KMS-11 (cell line): ENCODE results near the gene PLXNA2.

Experiments used
- H2AFZ ChIP-seq: fragments of 200-600 bp; sonication (generic); 2 replicates; pipeline ENCODE4 v1.6.1; 2016; ENCODE audit warnings: antibody characterized with exemption, mixed run types, low read depth
- H3K27ac ChIP-seq: fragments of 200-600 bp; sonication (generic); 2 replicates; pipeline ENCODE4 v1.6.1; 2016; ENCODE audit warnings: mild to moderate bottlenecking, mixed run types
- H3K27me3 ChIP-seq: fragments of 200-600 bp; sonication (generic); 2 replicates; pipeline ENCODE4 v1.6.1; 2017; ENCODE audit warnings: mild to moderate bottlenecking, low read depth, mixed run types, moderate library complexity; ENCODE audit not compliant: insufficient read depth
- H3K36me3 ChIP-seq: fragments of 200-600 bp; sonication (generic); 2 replicates; pipeline ENCODE4 v1.6.1; 2017; ENCODE audit warnings: mild to moderate bottlenecking, mixed run types; ENCODE audit not compliant: insufficient read depth
- H3K4me1 ChIP-seq: fragments of 200-600 bp; sonication (generic); 2 replicates; pipeline ENCODE4 v1.6.1; 2016; ENCODE audit warnings: mild to moderate bottlenecking, low read depth, mixed run types; ENCODE audit not compliant: poor library complexity, severe bottlenecking
- H3K4me2 ChIP-seq: fragments of 200-600 bp; sonication (generic); 2 replicates; pipeline ENCODE4 v1.7.0; 2016; ENCODE audit warnings: mild to moderate bottlenecking, mixed run types
- H3K4me3 ChIP-seq: fragments of 200-600 bp; sonication (generic); IDR thresholded peaks from 2 replicates; pipeline ENCODE4 v1.6.1; 2017; ENCODE audit warnings: low read depth, low read length, mixed read lengths; ENCODE audit not compliant: insufficient read depth
- H3K79me2 ChIP-seq: fragments of 200-600 bp; sonication (generic); 2 replicates; pipeline ENCODE4 v1.6.1; 2016; ENCODE audit warnings: low read depth, mixed run types; ENCODE audit not compliant: insufficient read depth
- H3K9ac ChIP-seq: fragments of 200-600 bp; sonication (generic); 2 replicates; pipeline ENCODE4 v1.6.1; 2016; ENCODE audit warnings: mild to moderate bottlenecking, mixed run types
- H4K20me1 ChIP-seq: fragments of 200-600 bp; sonication (generic); 2 replicates; pipeline ENCODE4 v1.6.1; 2016; ENCODE audit warnings: mild to moderate bottlenecking, mixed run types; ENCODE audit not compliant: insufficient read depth
- CTCF ChIP-seq: fragments of 200-600 bp; sonication (generic); conservative IDR thresholded peaks from 2 replicates; pipeline ENCODE4 v1.6.1; 2017; ENCODE audit warnings: low read depth, mild to moderate bottlenecking, antibody characterized with exemption, low read length, moderate library complexity, mixed read lengths

The PLXNA2 gene

GRCh38 chr1:208289716-208290115 lies 45.5 kb upstream of the PLXNA2 start:
- Histone ChIP-seq H3K4me1 (no peaks in the 10 kb centered on the region), H3K27ac (no peak overlapping the region), H3K9ac (no peak overlapping the region), H3K27me3 (no peaks in the 10 kb centered on the region), H3K79me2 (no peaks in the 10 kb centered on the region), H3K4me3 (no peak overlapping the region), H4K20me1 (no peaks in the 10 kb centered on the region), H3K36me3 (no peaks in the 10 kb centered on the region), H2AFZ (no peak overlapping the region), H3K4me2 (no peak overlapping the region)
- no peak for TF ChIP-seq CTCF

- no peaks in the 10 kb centered on the region for H3K4me1 ChIP-seq
- no peak overlapping the region for H2AFZ ChIP-seq
- no peak overlapping the region for H3K4me2 ChIP-seq
- H3K36me3 ChIP-seq = no peaks in the 10 kb centered on the region
- H4K20me1 ChIP-seq = no peaks in the 10 kb centered on the region
- H3K9ac ChIP-seq = no peak overlapping the region
- no peaks in the 10 kb centered on the region for H3K27me3 ChIP-seq
- H3K27ac ChIP-seq = no peak overlapping the region
- TF ChIP-seq CTCF = no peak
- H3K4me3 ChIP-seq = no peak overlapping the region
- H3K79me2 ChIP-seq = no peaks in the 10 kb centered on the region
Measured at GRCh38 chr1:208288495-208288894, 44.3 kb upstream of the PLXNA2 start.

- Histone ChIP-seq H3K27me3 (no peaks in the 10 kb centered on the region), H3K79me2 (no peaks in the 10 kb centered on the region), H3K9ac (no peak overlapping the region), H3K4me1 (no peaks in the 10 kb centered on the region), H3K27ac (no peak overlapping the region), H3K4me3 (no peak overlapping the region), H4K20me1 (no peaks in the 10 kb centered on the region), H3K4me2 (no peak overlapping the region), H2AFZ (no peak overlapping the region), H3K36me3 (no peaks in the 10 kb centered on the region)
- no peak for TF ChIP-seq CTCF
Measured at GRCh38 chr1:208280681-208281450, 36.7 kb upstream of the PLXNA2 start.

- H2AFZ ChIP-seq = no peak overlapping the region
- H4K20me1 ChIP-seq = no peaks in the 10 kb centered on the region
- H3K4me3 ChIP-seq = no peak overlapping the region
- no peak overlapping the region for H3K27ac ChIP-seq
- no peaks in the 10 kb centered on the region for H3K27me3 ChIP-seq
- no peaks in the 10 kb centered on the region for H3K36me3 ChIP-seq
- H3K9ac ChIP-seq = no peak overlapping the region
- no peaks in the 10 kb centered on the region for H3K4me1 ChIP-seq
- no peak for TF ChIP-seq CTCF
- no peaks in the 10 kb centered on the region for H3K79me2 ChIP-seq
- no peak overlapping the region for H3K4me2 ChIP-seq
Measured at GRCh38 chr1:208279826-208280588, 35.8 kb upstream of the PLXNA2 start.
